ENCODE measurements around the gene LAMB4.
A peak's percentile ranks its signal among the peaks of the same experiment; 100 is the strongest.

Gene LAMB4

DNA sequence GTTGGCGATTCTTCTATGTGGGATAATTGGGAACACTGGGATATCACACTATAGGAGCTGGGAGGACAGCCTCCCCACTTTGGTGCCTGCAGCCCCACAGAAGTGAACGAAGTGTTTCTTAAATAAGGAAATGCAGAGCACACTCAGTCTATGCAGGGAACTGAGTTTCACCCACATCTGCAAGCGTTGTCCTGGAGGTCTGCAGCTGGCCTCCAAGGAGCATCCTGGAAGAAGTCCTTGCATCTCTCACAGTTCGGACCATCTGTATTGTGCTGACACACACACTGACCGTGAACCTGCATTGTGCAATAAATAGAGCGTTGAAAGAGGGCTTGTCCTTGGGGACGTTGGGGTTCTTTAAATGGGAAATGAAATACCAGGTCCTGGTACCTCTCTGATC, 25.8 kb downstream of the LAMB4 start:
- no peak for DNase-seq (ENCODE audit: low read depth, low spot score)

DNA sequence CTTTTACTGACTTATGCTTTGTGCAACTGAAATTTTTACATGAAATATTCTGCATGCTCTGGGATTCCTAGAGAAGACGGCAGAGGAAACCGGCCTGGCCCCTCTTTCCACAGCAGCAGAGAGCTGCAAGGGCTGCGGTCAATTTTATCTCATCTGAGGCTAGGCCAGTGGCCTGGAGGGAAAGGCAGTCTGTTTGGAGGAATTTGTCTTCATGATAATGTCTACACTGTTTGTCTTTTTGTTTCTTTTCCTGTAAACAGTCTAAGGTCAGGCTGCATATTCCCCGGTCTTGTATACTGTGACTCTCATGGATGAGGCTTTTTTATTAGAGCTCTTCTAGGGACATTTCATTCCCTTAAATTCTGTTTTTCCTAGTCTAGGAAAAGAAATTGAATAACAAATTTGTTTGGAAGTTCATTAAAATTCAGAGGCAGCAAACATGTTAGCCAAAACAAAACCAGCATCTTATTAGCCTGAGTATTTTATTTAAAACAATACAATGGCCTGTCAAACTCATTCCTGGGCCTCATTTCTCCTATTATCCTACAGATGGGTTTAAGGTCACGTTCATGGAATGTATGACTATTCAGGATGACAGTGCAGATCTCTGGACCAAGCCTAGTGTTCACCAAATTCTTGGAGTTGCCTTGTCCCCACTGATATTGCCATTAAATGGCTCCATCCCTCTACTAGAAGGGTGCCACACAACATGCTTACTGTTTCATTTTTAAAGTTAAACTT, 26.4 kb downstream of the LAMB4 start:
- no peak for DNase-seq (ENCODE audit: low read depth, low spot score)

DNA sequence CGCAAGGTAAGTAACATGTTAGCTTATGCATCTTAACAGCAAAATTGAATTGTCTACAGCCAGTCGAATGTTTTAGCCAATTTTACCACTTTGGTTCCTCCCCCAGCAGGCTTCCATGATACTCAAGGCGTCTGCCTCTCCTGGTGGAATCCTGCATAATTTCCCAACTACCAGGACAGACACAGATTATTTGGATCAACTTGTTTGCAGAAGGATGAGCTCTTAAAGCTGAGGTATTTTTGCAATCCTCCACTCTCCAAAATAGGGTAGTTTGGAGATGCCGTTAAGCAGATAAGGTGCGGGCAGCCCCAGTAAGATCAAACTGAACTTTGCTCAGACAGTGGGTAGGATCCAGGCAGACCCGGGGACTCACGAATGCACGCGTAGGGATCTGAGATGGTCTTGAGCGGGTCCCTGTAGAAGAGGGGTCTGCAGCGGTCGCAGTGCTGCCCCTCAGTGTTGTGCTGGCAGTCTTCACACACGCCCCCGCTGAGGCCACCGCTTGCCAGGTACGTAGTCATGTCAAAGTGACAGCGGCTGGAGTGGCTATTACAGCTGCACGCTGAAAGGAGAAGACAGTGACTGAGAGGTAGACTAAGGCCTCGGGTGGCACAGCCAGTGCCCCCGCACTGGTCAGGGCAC, 27.4 kb downstream of the LAMB4 start:
- DNase-seq (ENCODE audit: low read depth, low spot score), result no peak

DNA sequence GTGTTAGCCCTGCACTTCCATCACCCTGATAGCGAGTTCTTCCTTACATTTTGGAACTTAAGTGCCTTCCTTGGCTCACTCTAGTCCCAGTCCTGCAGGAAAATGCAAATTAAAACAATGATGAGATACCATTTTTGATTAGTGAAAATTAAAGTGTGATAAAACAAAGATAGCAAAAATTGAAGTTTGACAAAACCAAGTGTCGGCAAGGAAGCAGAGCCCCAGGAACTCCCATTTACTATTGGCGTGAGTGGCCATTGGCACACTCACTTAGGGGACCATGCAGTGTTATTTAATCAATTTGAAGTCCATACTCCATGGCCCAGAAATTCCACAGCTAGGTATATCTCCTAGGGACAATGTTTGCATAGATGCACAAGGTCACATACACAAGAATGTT, 28.4 kb downstream of the LAMB4 start:
- no peak for DNase-seq (ENCODE audit: low read depth, low spot score)

DNA sequence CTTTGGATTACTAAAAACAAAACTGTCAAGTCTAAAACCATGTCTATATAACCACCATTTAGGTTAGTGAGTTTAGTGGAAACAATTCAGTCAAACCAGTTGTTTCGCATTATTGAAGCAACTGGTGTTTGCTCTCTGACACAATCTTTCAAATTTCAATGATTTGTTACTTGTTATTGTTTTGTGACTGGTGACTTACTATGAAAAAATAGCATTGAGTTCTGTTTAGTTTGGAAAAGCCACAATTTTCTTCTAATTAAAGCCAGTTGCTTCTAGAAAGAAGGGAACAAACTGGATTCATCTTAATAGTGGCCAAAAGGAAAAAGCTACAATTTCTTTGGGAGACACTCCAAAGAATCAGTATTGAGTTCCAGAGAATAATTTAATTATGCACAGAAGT, 30.4 kb downstream of the LAMB4 start:
- DNase-seq (ENCODE audit: low read depth, low spot score), result no peak

DNA sequence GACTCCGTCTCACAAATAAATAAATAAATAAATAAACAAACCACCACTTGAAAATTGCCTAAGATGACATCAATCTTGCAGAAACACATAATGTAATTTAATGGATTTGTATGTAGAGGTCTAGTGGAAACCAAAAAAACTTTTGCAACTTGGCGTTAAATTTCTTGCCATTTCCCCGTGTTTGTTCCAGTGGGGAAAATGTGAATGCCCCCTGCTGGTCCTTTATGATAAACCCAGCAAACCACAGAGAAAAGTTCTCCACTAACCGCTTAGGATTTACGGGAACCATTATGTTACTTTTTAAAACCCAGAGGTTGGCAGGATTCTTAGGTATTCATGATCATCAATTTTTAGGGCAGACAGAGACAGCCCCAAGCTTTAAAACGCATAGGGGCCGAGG, 32.5 kb downstream of the LAMB4 start:
- no peak for DNase-seq (ENCODE audit: low read depth, low spot score)

DNA sequence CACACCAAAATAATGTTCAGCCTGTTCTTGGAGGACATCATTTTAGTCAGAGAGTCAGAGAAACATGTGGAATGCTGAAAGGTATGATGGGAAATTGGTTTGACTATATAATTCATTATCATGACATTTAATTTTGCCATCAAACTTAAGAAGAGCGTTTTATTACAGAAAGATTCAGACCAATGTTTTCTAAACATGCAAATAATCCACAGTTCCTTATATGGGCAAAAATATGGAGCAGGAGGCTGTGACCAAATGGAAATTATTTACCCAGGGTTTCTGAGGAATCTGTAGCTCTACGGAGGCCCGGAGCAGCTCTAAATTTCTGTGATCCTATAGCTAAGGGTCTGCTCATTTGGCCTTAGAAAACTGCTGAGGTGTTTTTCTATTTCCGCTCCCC, 33.2 kb downstream of the LAMB4 start:
- DNase-seq (ENCODE audit: low read depth, low spot score), result no peak

DNA sequence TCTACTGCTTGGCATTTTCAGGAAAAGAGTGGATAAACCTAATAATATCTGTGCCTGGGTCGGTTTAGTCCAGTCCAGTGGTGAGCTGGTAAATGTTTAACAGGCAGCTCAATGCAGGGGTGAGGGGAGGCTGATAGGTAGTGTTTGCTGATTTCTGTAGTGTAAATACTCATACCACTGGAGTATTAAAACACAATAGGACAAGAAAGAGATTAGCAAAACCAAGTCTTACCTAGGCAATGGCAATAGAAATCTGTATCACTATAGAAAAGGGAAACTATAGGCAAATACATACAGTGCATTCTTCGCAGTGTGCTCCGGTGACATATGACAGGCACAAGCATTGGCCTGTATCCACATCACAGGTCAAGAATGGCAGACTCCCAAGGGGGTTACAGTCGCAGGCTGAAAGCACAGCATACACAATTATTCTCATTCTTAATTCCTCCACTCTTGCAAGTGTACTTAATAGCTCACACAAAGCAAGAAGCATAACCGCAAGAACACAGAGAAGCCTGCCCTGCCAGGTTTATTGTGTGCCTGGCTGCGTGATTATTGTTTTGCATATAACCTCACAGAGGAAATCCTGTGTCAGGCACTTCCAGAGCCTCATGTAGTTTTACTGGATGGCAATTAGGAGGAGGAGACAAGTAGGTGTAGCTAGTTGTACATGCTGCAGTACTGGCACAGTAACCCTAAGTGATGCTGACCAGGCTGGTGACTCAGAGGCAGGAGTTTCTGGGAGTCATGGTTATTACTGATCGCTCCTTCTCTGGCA, 35.0 kb downstream of the LAMB4 start:
- DNase-seq (ENCODE audit: low read depth, low spot score), result no peak

DNA sequence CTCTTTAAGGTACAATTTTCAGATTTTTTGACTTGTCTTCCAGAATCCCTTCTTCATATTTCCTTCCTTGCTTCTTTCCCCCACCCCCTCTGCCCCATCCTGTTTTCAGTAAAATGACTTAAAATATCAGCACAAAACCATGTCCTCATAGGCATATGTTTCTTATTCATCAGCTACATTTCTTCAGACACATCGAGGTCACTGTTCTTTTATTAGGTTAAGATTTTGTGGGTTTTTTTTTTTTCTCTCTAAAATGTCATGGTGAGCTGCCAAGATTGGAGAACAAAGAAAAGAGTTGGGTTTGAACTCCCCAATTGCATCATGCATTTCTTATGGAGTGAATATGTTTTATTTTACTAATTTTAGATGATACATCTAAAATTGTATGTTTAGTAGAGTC, 35.8 kb downstream of the LAMB4 start:
- no peak for DNase-seq (ENCODE audit: low read depth, low spot score)

DNA sequence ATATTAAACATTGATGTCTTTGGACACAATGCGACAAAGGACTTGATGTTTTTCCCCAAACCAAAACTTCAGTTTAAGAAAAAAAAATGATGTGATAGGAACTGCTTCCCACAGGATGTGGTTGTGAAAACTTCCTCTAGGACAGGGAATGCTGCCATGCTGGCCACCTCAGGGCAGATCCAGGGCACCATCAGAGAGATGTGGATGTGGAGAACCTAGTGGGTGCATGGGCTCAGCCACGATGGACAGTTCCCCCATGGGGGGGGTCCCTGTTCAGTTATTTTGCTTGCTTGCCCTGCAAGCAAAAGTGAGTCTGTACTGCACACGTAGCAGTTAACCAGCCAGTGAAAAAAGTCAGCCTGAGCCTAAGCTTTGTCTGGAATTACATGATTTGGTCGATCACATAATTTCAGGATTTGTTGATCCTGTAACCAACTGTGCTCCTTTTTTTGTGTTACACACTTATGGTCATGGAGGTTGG, 36.3 kb downstream of the LAMB4 start:
- no peak for DNase-seq (ENCODE audit: low read depth, low spot score)

DNA sequence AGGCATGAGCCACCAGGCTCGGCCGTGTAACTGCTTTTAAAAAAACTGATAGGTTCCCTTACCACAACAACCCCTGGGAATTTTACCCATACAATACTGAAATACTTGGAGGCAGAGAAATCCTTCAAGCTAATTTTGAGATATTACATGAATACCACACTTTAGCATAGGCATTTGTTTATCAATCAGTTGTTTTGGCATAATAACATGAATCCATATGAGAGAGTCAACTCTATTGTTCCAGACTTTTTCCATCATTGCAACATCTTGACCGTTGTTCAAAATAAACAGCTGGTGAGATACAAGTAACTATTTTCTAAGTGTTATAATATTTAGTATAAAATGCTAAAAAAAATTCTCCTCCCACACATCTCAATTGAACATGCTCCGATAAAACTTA, 36.8 kb downstream of the LAMB4 start:
- DNase-seq (ENCODE audit: low read depth, low spot score), result no peak

DNA sequence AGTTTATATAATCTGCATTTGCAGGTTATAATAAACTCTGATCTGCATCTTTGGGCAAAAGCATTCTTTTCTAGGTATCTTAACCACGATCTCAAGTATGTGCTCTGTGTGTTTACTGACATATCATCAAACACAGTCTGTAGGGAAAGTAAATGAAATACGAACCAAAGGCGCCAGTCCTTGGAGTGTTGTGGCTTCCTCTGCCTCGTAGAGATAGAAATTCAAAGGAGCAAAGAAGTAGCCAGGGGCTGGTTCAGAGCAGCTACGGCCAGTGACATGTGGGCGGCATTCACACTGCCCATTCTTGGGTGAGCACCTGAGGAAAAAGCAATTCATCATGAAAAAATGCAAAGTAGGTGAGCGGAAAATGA, 38.7 kb downstream of the LAMB4 start:
- DNase-seq (ENCODE audit: low read depth, low spot score), result no peak

DNA sequence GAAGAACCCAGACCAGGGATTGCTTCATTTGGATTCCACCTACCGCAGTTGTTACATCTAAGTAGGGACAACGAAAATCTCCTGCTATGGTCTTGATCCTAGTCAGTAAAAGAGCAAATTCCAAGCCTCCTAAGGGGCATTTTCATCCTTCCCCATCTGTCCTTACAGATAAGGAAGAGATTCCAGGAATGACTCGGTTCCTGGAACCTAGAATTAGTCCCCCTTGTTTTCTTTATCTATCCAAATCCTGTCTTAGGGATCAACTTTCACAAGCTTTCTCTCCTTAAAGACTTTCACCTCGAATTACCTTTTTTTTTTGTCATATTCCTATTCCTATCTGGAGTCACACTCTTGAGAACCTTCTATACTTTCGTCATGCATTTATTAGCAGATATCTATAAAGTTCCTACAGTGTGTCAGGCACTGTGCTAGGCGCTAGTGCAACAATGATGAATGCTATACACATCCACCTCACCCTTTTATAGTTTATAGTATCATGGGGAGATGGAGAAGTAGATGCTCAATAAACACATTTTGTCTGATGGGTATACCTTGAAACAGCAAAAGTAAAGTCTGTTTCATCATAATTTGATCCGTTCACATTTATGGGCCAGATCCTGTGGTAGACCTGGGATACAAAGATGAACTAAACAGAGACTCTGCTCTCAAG, 39.2 kb downstream of the LAMB4 start:
- DNase-seq (ENCODE audit: low read depth, low spot score), result no peak

DNA sequence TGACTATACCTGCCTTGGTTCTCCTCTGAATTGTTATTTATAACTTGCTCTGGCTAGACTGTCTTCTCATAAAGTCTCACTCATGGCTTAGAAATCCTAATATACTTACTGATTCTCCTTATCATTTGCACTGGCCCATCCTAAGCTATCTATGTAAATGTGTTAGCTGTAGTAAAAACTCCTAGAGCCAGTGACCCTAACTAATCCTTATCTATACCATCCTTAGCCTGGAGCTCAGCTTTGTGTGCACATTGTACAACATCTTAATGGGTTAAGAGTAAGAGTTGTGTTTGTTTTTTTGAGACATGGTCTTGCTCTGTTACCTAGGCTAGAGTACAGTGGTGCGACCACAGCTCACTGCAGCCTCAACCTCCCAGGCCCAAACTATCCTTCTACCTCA, 40.8 kb downstream of the LAMB4 start:
- DNase-seq (ENCODE audit: low read depth, low spot score), result no peak

DNA sequence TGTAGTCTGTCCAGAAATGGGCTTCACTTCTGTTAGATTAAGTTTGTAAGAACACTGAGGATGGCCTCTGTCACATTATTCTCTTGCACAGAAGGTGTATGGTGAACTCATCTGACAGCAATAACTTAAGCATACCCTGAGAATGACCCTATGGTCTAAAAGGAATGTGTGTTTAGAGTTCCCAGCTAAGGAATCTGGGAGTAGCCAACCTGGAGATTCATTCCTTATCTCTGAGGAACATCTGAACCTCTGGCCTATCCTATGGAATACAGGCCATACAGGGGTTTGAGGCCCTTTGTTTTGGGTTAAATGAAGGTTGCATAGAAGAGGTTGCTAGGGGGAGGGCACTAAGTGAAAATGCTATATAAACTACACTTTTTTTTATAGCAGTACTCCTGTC, 41.4 kb downstream of the LAMB4 start:
- no peak for DNase-seq (ENCODE audit: low read depth, low spot score)

DNA sequence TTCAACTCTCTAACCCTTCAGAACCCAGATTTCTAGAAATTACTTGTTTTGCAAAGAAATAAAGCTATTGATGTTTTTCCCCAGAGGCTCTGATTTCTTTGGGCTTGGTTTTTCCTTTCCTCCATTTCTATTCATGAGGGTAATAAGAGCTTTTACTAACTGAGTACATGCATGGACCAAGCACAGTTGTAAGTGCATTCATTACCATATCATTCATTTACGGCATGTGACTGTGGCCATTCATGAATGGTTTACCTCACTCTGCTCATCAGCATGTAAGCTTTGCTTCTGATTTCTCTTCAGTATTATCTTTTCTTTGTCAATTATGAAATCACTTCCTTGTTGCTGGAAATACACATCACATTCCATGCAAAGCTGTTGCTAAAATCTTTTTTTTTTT, 42.4 kb downstream of the LAMB4 start:
- DNase-seq (ENCODE audit: low read depth, low spot score), result no peak

DNA sequence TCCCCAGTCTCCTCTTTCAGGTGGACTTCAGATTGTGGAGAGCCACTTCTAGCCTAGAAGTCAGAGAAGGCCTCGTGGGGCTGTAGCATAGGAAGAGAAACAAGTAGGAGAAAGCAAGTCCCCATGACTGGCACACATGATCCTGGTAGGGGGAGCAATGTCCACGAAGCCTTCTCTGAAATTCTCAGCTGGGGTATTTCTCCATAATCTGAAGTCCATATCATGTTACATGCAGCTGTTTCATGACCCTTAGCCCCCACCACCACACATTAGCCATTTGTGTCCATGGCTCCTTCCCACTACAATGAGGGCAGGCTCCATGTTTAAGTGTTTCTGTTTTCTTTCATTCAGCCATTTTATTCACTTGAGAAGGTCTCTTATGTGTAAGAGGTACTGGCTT, 43.2 kb downstream of the LAMB4 start:
- no peak for DNase-seq (ENCODE audit: low read depth, low spot score)

DNA sequence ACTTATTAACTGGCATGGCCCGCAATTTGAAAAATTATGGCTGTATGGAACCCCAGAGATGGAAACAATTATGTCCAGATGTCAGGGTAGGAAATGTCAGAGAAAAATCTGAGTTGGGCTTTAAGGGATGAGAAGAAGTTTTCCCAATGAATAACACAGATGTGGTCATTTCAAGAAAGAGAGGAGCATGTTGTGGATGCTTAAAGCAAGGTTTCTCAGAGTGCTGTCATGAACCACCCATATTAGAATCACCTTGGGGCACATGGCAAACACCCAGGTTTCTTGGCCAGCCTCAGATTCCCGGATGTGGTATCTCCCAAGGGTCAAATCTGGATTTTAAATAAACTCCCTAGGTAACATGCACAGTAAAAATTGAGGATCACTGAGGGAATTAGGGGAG, 43.6 kb downstream of the LAMB4 start:
- DNase-seq (ENCODE audit: low read depth, low spot score), result no peak

DNA sequence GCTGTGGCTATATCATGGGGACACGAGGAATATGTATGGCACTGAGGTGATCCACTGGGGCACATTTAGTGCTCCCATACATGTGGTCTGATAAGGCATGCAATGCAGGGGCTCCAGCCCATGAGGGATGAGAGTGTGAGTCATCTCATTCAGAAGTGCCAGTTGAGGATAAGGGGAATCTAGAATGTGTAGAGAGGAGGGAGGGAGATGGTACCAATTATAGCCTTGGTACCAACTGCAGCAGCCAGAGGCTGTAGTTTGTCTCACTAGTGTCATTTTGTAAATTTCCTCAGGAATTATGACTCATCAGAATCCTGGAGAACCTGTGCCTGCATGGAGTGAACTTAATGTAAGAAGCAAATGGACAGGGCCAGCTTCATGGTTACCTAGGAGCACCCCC, 46.2 kb downstream of the LAMB4 start:
- DNase-seq (ENCODE audit: low read depth, low spot score), result no peak

DNA sequence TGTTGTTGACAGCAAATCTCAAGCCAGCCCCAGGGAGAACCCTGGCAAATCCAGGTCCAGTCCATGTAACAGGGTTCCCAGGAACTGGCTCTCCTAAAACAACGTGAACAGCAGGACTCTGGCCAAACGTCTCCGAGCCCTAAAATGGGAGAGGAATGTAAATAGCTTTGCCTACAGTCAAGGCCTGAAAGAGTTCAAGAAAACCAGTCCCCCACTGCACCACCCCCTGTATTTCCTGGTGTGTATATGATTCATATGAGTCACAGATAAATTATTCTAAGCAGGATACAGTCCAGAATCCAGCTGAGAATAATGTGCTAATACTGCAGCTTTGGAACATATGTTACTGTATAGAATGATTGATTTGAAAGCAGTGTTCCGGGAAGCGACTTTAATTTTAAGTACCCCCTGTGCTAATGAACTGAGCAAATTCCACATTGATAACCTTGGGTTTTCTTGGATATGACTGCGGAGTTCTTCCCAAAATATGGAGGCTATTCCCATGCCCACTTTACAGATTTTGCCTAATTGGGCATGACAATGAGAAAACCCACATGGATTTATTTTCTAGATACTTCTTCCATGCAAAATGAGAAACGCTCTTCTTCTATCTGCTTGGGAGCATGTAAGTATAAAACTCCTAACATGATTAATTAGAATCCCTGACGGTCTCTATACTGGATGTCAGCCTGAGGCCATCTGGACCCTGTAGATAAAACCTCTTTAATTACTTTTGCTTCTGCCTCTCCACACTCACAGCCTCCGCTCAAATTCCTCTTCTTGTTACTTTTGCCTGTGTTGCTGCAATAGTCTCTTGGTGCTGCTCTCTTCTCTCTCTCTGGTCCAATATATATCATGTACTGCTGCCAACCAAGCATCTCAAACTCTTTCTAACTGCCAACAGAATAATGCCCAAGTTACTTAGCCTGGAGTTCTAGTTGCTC, 50.2 kb downstream of the LAMB4 start:
- peak; percentile 46 for DNase-seq (ENCODE audit: low read depth, low spot score)

DNA sequence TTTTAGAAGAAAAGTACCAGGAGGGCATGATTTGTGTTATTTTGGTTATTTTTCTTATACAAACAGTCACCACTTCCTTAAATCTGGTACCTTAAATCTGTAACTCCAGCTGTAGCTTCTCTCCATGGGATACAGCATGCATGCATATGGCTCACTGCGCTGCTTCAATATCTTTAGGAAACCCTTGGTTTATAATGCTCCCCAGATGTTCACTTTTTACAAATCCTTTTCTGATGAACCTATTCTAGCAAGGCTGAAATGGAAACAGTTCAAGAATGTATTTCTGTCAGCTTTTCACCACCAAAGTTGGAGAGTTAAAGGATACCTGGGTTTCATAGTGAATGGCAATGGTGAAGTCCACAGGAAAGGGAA, 50.9 kb downstream of the LAMB4 start:
- DNase-seq (ENCODE audit: low read depth, low spot score), result no peak

Measured in ELF-1 (cell line).